ENCODE measurements around the gene KIF23.

Gene KIF23

GRCh38 chr15:69395460-69395859, 18.7 kb upstream of the KIF23 start:
- DNase-seq, result no peak

GRCh38 chr15:69395991-69396390, 18.2 kb upstream of the KIF23 start:
- no peak for DNase-seq

GRCh38 chr15:69398491-69398891, 15.7 kb upstream of the KIF23 start:
- no peak for DNase-seq

GRCh38 chr15:69400850-69401249, 13.3 kb upstream of the KIF23 start:
- no peak for DNase-seq

- DNase-seq, result no peak
Observed at GRCh38 chr15:69402816-69403215, 11.3 kb upstream of the KIF23 start.

- DNase-seq, result no peak
Observed at GRCh38 chr15:69403594-69403993, 10.6 kb upstream of the KIF23 start.

GRCh38 chr15:69405110-69405509, 9.0 kb upstream of the KIF23 start:
- no peak for DNase-seq

GRCh38 chr15:69407719-69408400, 6.3 kb upstream of the KIF23 start:
- no peak for DNase-seq

- no peak for DNase-seq
Observed at GRCh38 chr15:69408841-69409240, 5.3 kb upstream of the KIF23 start.

- no peak for DNase-seq
Observed at GRCh38 chr15:69410248-69410874, 3.8 kb upstream of the KIF23 start.

- no peak for DNase-seq
Observed at GRCh38 chr15:69412274-69412673, 1.9 kb upstream of the KIF23 start.

- DNase-seq, result no peak
Observed at GRCh38 chr15:69412701-69413100, 1.4 kb upstream of the KIF23 start.

- DNase-seq, result no peak
Observed at GRCh38 chr15:69414701-69415167, 585 bp downstream of the KIF23 start.

- DNase-seq, result no peak
Observed at GRCh38 chr15:69415381-69415780, 1.2 kb downstream of the KIF23 start.

- no peak for DNase-seq
Observed at GRCh38 chr15:69417581-69417980, 3.4 kb downstream of the KIF23 start.

GRCh38 chr15:69421498-69421897, 7.3 kb downstream of the KIF23 start:
- no peak for DNase-seq

- DNase-seq, result no peak
Observed at GRCh38 chr15:69422336-69422895, 8.3 kb downstream of the KIF23 start.

- DNase-seq, result no peak
Observed at GRCh38 chr15:69424001-69424400, 9.9 kb downstream of the KIF23 start.

- no peak for DNase-seq
Observed at GRCh38 chr15:69424748-69425413, 10.7 kb downstream of the KIF23 start.

GRCh38 chr15:69433831-69434230, 19.7 kb downstream of the KIF23 start:
- no peak for DNase-seq

- DNase-seq, result no peak
Observed at GRCh38 chr15:69434238-69434637, 20.1 kb downstream of the KIF23 start.

- DNase-seq, result no peak
Observed at GRCh38 chr15:69434679-69435078, 20.5 kb downstream of the KIF23 start.

- DNase-seq, result no peak
Observed at GRCh38 chr15:69435985-69436384, 21.8 kb downstream of the KIF23 start.

- no peak for DNase-seq
Observed at GRCh38 chr15:69436951-69437350, 22.8 kb downstream of the KIF23 start.
